Erythroblast (primary cell): ENCODE data around the gene PRPH2.
"Not testable (repeated sequence)": the region's sequence is repeated elsewhere in the genome, so short reads cannot be mapped to it uniquely, and the experiment has no call there.

Experiments
- DNase-seq, 2 experiments: peaks; one replicate each; lab custom pipeline; 2025; lab: John Stamatoyannopoulos, UW
- GATA1 ChIP-seq: IDR thresholded peaks from 2 replicates; pipeline ENCODE4 v1.6.1; 2011; ENCODE audit warnings: low read depth, mild to moderate bottlenecking, control low read depth, low read length, moderate library complexity
- POLR2A ChIP-seq: IDR thresholded peaks from 2 replicates; pipeline ENCODE4 v1.6.1; 2011; ENCODE audit warnings: mild to moderate bottlenecking, low read length

PRPH2 gene

GRCh38 chr6:42748203-42748898 is 26.0 kb upstream of the PRPH2 start:
- peak; percentile 30 to 34 for DNase-seq
- TF ChIP-seq POLR2A, result no peak
- TF ChIP-seq GATA1, result no peak

DNA sequence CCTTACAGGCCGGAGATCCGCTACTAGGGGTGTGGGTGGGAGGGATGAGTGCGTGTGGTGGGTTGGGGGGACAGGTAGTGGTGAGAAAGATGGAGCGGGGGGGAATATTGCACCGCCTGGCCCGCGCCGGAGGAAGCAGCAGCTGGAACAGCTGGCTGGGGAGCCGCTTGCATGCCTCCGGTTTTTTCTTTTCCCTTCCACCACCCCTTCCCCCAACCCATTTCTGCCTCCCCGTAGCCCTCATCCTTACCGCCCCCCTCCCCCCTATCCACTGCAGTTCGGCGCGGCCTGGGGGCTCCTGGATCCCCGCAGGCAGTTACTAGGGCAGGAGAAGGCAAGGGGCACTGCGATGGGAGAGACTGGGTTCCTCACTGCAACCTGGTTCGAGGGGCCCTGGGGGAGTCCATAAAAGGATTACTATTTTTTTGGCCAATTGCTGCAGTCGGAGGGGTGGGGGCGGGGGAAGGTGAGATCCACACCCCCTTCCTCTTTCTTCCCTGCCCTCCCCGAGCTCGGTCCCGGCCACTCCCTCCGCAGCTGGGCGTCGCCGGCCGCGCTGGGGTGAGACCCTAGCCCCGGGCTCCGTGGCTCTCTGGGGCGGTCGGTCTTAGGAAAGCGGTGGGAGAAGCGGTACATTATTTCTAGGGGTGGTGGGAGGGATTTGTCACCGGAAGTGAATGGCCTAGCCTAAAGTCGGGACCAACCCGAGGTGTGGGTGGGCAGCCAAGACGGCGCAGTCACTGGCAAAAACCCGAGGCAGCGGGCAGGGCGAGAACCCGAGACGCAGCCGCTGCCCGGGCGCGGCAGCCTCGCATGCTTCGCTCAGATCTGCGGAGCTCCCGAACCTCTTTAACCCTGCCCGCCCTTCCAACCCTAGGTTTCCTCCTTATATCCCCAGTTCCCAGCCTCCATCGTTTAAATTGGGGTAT is 24.3 kb upstream of the PRPH2 start:
- DNase-seq, result peak; percentile 81 to 89

DNA sequence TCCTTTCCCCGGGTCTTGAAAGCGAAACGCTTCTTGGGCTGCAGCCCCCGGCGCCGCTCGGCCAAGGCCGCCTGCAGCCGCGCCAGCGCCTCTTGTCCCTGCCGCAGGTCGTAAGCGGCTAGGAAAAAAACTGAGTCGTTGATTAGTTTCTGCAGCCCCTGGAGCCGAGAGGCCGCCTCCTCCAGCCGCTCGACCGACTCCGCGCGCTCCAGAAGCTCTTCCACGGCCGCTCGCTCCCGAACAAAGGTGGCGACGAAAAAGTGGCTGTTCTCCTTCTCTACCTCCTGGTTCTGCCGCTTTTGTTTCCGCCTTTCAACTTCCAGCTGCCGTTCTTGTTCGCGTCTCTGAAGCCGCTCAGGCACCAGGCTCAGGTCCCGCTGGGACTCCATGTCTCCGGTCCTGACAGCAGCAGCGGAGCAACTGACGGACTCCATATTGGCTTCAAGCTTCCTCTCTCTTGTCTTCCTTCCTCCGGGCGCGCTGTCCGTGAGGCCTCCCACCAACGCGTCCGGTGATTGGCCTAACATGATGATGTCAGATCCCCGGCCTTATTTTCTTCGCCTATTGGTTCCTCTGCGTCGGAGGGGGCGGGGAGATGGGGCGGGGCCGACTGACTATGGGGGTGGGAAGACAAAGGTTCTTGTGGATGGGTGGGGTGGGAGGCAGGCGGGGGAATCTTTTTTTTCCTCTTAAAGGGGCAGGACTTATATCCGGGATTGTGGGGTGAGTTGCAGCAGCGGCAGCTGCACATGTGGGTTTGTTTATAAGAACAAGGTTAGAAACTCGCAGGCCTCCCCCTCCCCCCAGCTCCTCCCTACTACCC is 23.5 kb upstream of the PRPH2 start, which contains the start of gene TBCC:
TSS of gene TBCC (minus strand) at position 464 of the 823 bp plus-strand sequence. CDS start at position 434, 30 bp downstream.
- DNase-seq, result peak; percentile 98
- TF ChIP-seq POLR2A, result peak; percentile 97
- TF ChIP-seq GATA1, result no peak

More for the DNA sequence above, 24.3 kb upstream of the PRPH2 start:
- TF ChIP-seq GATA1 (no peak), POLR2A (peak; percentile 61)

DNA sequence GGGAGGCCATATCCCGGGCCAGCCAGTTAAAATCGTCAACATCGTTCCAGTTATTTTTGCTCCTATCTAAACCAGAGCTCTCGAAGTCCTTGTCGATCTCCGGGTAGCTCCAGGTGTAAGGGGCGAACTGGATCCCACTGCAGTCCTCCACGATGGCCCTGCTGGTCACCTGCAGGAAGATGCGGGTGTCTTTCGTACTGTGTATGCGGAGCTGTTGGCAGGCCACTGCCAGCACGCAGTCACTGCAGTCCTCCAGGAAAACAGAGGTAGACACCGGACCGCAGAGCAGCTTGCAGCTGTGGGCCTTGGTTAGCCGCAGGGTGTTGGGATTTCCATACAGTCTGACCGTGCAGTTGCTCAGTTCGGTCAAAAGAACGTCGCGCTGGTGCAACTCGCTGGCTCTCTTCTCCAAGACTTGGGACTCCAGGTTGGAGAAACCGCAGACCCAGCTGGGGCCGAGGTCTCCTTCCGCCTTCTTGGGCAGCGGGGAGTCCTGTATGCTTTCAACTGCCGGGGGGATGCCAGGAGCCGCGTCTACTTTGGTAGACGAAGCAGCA is 22.8 kb upstream of the PRPH2 start:
- TF ChIP-seq POLR2A (no peak), GATA1 (no peak)
- peak; percentile 70 to 75 for DNase-seq

DNA sequence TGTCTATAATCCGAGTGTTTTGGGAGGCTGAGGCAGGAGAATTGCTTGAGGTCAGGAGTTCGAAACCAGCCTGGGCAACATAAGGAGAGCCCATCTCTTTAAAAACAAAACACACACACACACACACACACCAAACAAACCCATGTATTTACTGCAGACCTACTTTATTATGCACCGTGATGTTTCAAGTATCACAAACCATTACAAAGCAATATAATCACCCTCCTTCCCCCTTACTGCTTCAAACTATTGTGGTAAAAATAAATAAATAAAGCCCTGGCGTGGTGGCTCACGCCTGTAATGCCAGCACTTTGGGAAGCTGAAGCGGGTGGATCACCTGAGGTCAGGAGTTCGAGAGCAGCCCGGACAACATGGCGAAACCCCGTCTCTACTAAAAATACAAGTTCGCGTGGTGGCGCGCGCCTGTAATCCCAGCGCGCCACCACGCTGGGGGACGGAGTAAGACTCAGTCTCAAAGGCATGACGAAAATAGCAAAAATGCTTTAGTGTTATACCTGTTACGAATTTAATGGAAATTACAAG is 22.0 kb upstream of the PRPH2 start:
- DNase-seq, result no peak
- no peak for TF ChIP-seq POLR2A
- no peak for TF ChIP-seq GATA1

DNA sequence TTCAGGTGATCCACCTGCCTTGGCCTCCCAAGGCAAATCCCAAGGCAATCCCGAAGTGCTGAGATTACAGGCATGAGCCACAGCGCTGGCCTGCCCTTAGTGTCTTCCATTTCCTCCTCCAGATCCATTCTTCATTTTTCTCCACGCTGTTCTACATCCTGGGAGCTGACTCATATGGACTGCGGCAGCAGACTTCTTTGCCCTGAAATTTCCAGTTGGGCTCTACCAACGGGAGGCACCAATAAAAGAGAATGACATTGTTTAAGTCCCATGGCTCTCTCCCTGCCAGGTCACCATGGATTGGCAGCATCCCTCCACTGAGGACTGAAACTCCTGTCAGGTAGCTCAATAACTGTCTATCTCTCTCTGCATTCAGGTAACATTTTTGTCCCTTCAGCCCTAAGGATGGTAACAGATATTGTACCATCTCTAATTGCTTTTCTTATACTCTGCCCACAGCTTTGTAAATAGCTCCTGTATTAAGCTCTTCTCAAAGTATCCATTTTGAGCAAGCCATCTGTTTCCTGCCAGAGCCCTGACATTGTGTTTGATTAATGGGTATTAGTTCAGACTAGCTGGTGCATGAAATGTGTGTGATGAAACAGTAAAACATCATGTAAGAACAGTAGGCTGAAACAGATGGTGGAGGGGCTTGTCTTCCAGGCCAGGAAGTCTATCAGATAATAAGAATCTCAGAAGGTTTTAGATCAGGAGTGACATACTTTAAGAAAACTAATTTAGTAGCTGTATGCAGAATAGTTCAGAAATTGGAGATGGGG is 19.9 kb upstream of the PRPH2 start:
- no peak for DNase-seq
- TF ChIP-seq GATA1 (no peak), POLR2A (no peak)

- DNase-seq, result no peak
- TF ChIP-seq POLR2A, result no peak
- TF ChIP-seq GATA1, result no peak
Measured at GRCh38 chr6:42740725-42741124, 18.3 kb upstream of the PRPH2 start.

GRCh38 chr6:42735976-42736375 is 13.6 kb upstream of the PRPH2 start:
- TF ChIP-seq GATA1, result no peak
- no peak for TF ChIP-seq POLR2A
- DNase-seq, result no peak

- DNase-seq, result not testable (repeated sequence)
Measured at GRCh38 chr6:42733867-42734481, 11.6 kb upstream of the PRPH2 start.

DNA sequence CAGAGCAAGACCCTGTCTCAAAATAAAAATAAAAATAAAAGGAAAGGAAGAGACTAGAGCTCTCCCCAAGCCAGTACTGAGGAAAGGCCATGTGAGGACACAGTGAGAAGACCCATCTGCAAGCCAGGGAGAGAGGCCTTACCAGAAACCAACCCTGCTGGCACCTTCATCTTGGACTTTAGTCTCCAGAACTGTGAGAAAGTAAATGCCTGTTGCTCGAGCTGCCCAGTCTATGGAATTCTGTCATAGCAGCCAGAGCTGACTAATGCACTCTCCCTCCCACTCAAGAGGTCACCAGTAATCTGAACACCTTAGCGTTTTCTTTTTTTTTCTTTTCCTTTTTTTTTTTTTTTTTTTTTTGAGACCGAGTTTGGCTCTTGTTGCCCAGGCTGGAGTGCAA is 7.3 kb upstream of the PRPH2 start:
- no peak for DNase-seq
- no peak for TF ChIP-seq POLR2A
- no peak for TF ChIP-seq GATA1

GRCh38 chr6:42727627-42728026 is 5.2 kb upstream of the PRPH2 start:
- DNase-seq, result no peak
- TF ChIP-seq POLR2A, result no peak
- TF ChIP-seq GATA1, result no peak
